Epidermal melanocyte (primary cell): ENCODE measurements around the gene C5orf58.
A peak's percentile ranks its signal among the peaks of the same experiment; 100 is the strongest.
"Not testable (repeated sequence)": the region's sequence is repeated elsewhere in the genome, so short reads cannot be mapped to it uniquely, and the experiment has no call there.

Experiments used
- DNase-seq: peaks from one replicate; pipeline ENCODE4 v3.0.0; 2011; ENCODE audit warnings: low spot score; ENCODE audit not compliant: insufficient read length

The C5orf58 gene

GRCh38 chr5:170223360-170223759 lies 9.4 kb upstream of the C5orf58 start:
- no peak for DNase-seq

GRCh38 chr5:170223906-170224305 lies 8.9 kb upstream of the C5orf58 start:
- no peak for DNase-seq

DNA sequence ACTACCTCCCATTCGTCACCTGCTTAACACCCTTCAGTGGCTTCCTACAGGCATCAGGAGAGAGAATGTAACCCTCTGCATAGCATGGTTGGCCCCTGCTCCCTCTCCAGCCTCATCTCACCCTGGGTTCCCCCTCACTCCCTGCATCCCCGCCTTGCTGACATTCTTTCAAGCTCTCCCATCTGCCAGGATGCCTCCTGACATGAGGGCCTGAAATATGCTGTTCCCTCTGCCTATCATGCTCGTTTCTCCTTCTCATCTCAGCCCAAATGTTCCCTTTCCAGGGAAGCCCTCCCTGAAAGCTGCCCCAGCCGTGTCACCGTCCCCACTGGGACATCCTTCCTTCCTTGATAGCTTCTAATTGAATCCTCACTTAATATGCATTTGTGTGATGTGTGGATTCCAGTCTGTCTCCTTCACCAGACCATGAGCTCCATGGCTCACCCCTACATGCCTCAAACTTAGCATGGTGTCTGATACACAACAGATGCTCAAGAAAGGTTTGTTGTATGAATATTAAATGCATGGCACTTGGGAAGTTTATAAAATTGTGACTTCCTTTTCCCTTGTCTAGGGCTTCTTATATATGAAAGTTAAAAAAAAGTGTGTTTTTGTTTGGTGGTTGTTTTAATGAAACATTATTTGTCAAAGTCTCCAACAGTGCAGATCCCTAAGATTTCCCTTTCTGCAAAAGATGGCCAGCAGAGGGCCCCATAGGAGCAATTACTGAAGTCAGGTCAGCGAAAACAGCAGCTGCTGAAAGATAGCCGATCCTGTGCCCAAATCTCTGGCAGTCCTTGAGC lies 7.3 kb upstream of the C5orf58 start:
- DNase-seq = peak; percentile 71

GRCh38 chr5:170226129-170226615 lies 6.6 kb upstream of the C5orf58 start:
- no peak for DNase-seq

DNA sequence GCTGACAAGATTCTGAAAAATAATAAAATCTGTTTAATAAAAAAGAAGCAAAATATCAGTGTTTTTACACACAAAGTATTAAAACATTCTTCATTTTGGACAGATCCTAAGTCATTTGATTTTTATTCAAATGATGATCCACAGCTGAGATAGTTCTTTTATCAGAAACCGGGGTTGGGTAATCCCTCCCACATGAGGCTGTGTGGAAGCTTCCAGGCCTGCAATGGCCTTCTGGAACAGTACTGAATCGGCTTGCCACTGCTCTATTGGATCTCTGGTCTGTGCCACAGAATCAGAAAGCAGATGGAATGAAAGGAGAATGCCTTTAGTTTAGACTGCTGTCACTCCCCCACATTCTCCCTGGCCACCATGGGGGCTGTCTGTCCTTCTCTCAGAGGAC lies 6.1 kb upstream of the C5orf58 start:
- DNase-seq = no peak

DNA sequence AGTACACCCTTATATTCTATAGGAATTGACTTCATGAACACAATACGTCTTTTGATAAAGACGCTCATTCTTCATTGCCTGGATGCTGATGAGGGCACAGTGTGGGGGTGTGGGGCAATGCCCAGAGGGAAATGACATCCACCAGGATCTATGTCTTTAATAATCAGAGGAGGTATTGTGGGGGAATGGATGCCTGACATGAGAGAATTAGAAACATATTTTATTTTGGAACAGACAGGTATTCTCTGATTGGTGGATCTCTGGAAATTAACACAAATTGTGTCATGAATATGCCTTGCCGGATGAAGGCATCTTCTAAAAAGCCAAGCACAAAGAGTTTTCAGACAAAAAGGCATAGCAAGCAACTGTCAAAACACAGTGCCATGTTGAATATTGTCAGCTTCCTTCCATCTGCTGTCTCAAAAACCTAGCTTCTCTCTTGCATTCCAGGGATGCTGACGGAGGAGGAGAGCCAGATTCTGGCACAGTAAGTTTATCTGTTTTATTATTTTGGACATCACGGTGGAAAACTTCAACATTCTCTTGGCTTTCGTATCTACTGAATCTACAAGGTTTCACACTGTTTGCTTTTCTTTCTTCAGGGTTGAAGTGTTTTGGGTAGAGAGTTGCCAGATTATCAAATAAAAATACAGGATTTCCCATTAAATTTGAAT lies 3.9 kb upstream of the C5orf58 start:
- DNase-seq = no peak

DNA sequence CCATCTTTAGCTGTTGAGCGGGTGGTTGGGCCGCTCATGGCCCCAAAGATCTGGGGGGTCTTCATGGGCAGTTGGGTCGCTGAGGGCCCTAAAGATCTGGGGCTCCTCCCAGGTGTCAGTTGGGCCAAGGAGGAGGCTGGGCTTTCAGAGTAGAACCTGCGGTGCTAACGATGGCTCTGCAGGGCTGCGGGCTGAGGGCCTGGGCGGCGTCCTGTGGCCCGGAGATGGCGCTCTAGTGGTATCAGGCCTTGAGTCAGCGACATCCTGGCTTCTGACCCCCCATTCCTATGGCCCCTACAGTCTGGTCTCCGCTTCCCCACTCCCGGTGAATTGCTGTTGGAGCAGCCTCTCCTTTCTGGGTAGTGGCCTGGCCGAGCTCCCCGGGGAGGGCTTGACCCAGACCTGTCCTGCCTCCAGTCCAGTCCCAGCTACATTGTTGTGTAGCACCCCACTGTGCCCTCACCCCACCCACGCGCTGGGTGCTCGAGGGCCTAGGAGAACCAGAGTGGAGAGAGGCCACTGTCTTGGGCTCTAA lies 640 bp downstream of the C5orf58 start:
- no peak for DNase-seq

DNA sequence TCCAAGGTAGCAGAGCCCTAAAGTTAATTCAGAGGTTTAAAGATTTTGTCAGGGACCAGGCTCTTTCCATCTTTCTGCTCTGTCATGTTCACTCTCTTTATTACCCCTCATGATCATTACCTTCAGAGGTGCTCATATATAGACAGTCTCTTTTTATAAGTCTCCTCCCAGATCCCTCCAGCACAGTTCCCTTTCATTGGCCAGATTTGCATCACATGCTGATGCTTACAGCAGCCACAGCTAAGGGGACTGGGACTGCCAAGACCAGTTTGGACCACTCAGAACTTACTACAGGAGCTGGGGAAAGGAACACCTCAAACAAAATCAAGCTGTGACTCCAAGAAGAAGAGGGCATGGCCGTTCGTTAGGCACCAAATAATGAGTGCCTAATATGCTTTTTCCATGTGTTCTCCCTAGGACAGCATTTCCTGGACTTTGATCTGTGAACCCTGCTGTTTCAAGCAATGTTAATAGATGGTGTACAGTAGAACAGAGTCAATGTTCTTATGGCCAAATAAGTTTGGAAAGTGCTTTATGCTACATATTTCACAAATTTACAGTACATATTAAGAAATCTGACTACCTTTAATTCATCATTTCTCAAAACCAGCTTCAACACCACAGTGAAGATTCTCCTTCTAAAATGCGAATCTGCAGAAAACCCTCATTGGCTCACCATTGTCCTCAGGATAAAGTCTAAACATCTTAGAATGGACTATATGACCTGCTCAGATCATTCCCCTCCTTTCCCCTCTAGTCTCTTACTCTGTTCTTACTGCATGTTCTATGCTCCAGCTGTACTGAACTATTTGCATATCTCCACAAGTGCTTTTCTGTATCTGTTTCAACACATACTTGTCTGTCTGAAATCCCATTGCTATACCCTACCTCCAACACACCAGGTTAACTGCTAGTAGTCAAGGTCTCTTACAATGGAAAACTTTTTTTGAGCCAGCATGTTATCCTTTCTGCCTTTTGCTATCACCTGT lies 3.4 kb downstream of the C5orf58 start:
- no peak for DNase-seq

GRCh38 chr5:170238456-170239196 lies 5.8 kb downstream of the C5orf58 start:
- DNase-seq = no peak

- not testable (repeated sequence) for DNase-seq
Measured at GRCh38 chr5:170245436-170245835, 12.7 kb downstream of the C5orf58 start.

GRCh38 chr5:170246126-170246870 lies 13.5 kb downstream of the C5orf58 start:
- no peak for DNase-seq

GRCh38 chr5:170247363-170247762 lies 14.6 kb downstream of the C5orf58 start:
- DNase-seq = no peak

DNA sequence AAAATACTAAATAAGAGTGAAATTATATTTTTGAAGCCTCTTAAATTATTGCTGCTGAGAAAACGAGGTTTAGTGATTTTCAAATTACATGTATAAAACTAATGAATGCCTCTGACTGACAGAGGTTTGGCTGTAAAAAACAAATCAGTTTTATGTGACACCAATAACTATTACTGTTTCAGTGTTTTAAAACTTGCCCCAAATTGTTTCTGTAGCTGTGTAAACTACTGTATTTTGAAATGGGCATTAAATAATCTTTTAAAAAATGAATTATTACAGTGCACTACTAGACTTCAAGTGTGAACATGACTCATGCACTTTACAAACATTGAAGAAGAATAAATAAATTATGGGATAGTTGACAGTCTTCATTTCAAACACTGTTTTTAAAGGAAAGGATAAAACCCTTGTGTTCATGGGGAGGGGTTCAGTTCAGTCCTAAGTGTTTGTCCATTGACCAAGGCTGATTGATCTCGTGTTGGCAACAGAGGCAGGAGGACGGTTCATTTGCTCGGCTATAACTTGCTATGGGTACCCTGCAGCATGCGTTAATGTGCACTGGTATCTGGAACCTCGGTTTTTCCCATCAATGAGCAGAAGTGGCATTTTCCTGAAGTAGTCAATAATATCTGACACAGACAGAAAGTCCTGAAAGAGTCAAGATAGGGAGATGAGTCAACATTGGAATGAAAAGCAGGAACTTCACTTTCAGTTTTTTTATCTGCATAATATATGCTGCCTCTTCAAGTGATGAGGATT lies 15.6 kb downstream of the C5orf58 start:
- no peak for DNase-seq

DNA sequence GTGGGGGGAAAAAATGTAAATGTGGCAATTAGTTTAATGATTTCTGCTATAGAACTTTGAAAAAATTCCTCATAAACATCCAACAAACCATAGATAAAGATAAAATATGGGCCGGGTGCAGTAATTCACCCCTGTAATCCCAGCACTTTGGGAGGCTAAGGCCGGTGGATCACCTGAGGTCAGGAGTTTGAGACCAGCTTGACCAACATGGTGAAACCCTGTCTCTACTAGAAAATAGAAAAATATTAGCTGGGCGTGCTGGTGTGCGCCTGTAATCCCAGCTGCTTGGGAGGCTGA lies 16.1 kb downstream of the C5orf58 start:
- DNase-seq = not testable (repeated sequence)

DNA sequence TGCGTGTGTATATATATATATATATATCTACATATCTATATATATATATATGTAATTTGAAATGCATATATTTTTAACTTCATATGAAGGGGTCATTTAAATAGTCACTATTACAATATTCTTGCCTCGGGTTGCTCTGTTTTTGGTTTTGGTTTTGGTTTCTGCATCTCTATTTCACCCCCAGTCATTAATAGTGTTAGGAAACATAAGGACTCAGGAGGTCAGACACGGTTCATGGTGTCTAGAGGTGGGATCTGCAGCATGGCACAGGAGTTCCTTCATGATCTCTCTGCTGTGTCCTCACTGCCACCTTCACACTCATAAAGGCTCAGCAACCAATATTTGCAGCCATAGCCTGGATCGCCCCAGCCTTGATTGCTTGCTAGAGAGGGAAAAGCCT lies 16.6 kb downstream of the C5orf58 start:
- DNase-seq = no peak

- DNase-seq = no peak
Measured at GRCh38 chr5:170250810-170251317, 18.1 kb downstream of the C5orf58 start.

GRCh38 chr5:170251462-170251861 lies 18.7 kb downstream of the C5orf58 start:
- no peak for DNase-seq

GRCh38 chr5:170252109-170252508 lies 19.3 kb downstream of the C5orf58 start:
- no peak for DNase-seq

DNA sequence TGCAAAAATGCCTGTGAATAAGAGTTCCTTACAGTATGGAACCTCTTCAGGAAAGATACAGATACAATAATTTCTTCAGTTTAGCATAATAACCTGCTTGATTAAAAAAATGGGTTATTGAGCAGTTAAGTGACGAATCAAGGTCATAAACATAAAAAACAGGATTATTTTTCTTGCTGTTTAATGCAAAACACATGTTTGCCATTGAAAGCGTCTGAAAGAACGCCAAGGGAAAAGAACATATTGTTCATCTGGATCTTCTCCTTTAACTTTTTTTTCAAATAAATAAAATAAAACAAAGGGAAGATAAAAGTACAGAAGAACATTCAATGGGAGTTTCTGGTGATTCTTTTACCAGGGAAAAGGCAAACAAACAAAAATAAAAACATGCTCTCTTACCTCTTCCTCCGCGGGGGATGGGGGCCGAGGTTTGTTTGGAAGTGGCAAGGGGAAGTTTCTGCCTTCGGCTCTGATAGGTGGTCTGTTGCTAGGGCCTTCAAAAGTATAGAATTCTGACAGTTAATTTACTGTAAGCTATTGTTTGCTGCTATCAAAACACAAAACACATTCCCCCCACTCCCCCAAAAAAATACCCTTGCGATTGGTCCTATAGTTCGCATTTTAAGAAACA lies 20.1 kb downstream of the C5orf58 start:
- DNase-seq = no peak
